ENCODE results near the gene KCTD3.

DNA sequence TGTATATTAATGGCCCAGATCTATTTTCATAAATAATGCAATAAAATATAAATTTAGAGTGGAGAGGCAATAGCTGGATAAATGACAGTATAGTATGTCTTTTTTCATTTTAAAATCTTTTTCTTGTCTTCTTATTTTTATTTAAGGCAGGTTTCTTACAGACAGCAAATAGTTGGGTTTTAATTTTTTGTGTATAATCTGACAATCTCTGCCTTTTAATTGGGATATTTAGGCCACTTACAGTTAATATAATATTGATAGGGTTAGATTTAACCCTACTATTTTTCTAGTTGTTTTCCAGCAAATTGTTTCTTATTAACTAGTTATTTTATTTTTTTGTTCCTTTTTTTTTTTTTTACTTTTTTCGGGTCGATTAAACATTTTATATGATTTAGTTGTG, 23.3 kb upstream of the KCTD3 start:
- TF ChIP-seq, protein P1, sequence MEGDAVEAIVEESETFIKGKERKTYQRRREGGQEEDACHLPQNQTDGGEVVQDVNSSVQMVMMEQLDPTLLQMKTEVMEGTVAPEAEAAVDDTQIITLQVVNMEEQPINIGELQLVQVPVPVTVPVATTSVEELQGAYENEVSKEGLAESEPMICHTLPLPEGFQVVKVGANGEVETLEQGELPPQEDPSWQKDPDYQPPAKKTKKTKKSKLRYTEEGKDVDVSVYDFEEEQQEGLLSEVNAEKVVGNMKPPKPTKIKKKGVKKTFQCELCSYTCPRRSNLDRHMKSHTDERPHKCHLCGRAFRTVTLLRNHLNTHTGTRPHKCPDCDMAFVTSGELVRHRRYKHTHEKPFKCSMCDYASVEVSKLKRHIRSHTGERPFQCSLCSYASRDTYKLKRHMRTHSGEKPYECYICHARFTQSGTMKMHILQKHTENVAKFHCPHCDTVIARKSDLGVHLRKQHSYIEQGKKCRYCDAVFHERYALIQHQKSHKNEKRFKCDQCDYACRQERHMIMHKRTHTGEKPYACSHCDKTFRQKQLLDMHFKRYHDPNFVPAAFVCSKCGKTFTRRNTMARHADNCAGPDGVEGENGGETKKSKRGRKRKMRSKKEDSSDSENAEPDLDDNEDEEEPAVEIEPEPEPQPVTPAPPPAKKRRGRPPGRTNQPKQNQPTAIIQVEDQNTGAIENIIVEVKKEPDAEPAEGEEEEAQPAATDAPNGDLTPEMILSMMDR (IDR thresholded peaks at IDR 0.05): no peak
- TF ChIP-seq EP300 (IDR thresholded peaks at IDR 0.05): no peak
